Astrocyte (in vitro differentiated cells and primary cell): ENCODE measurements around the gene ECT2. TPM values are rescaled to one million over a fixed set of nuclear protein-coding genes. Genes with fewer than 3 reads are reported as not detected.

Experiments used
- DNase-seq: peaks from one replicate; pipeline ENCODE4 v3.0.0-alpha.2; 2010; ENCODE audit warnings: low read depth
- FAIRE-seq: peaks from 2 replicates; lab custom pipeline; 2011; peaks lifted over from hg19 to GRCh38; lab: Jason Lieb, UNC
- H2AFZ ChIP-seq: 2 replicates; pipeline ENCODE4 v1.6.0; 2012; ENCODE audit warnings: low read depth, low read length, inconsistent platforms
- H3K27ac ChIP-seq: 2 replicates; pipeline ENCODE4 v1.5.1; 2011; ENCODE audit warnings: low read depth, low read length, inconsistent platforms
- H3K27me3 ChIP-seq: 2 replicates; pipeline ENCODE4 v1.6.0; 2011; ENCODE audit warnings: low read length, inconsistent platforms; ENCODE audit not compliant: insufficient read depth
- H3K36me3 ChIP-seq: 2 replicates; pipeline ENCODE4 v1.5.1; 2011; ENCODE audit warnings: low read length, inconsistent platforms; ENCODE audit not compliant: insufficient read depth
- H3K4me1 ChIP-seq: 2 replicates; pipeline ENCODE4 v1.5.1; 2011; ENCODE audit warnings: low read length, inconsistent platforms; ENCODE audit not compliant: insufficient read depth
- H3K4me2 ChIP-seq: 2 replicates; pipeline ENCODE4 v1.6.0; 2012; ENCODE audit warnings: low read length, inconsistent platforms
- H3K4me3 ChIP-seq: 2 replicates; pipeline ENCODE4 v1.5.1; 2011; ENCODE audit warnings: low read depth, mild to moderate bottlenecking, low read length, inconsistent platforms; ENCODE audit not compliant: insufficient read depth
- H3K79me2 ChIP-seq: 2 replicates; pipeline ENCODE4 v1.6.0; 2012; ENCODE audit warnings: mild to moderate bottlenecking, low read length, inconsistent platforms; ENCODE audit not compliant: insufficient read depth
- H3K9ac ChIP-seq: 2 replicates; pipeline ENCODE4 v1.6.0; 2012; ENCODE audit warnings: mild to moderate bottlenecking, low read length, inconsistent platforms
- H3K9me3 ChIP-seq: 2 replicates; pipeline ENCODE4 v1.5.1; 2012; ENCODE audit warnings: low read depth, mild to moderate bottlenecking, low read length, inconsistent platforms; ENCODE audit not compliant: insufficient read depth
- H4K20me1 ChIP-seq: 2 replicates; pipeline ENCODE4 v1.6.0; 2012; ENCODE audit warnings: low read length, inconsistent platforms; ENCODE audit not compliant: insufficient read depth
- H3K27ac Mint-ChIP-seq: one replicate; pipeline ENCODE4 v1.8.0; 2021; ENCODE audit warnings: mild to moderate bottlenecking, mixed read lengths; ENCODE audit not compliant: unreplicated experiment
- H3K27me3 Mint-ChIP-seq: one replicate; pipeline ENCODE4 v1.8.0; 2021; ENCODE audit warnings: low read depth, mixed read lengths; ENCODE audit not compliant: unreplicated experiment
- H3K36me3 Mint-ChIP-seq: one replicate; pipeline ENCODE4 v1.8.0; 2021; ENCODE audit warnings: low read depth, mixed read lengths; ENCODE audit not compliant: unreplicated experiment
- H3K4me1 Mint-ChIP-seq: one replicate; pipeline ENCODE4 v1.8.0; 2021; ENCODE audit warnings: low read depth, mixed read lengths; ENCODE audit not compliant: unreplicated experiment
- H3K4me3 Mint-ChIP-seq: one replicate; pipeline ENCODE4 v1.8.0; 2021; ENCODE audit warnings: mild to moderate bottlenecking, moderate library complexity, mixed read lengths; ENCODE audit not compliant: unreplicated experiment
- H3K9me3 Mint-ChIP-seq: one replicate; pipeline ENCODE4 v1.8.0; 2021; ENCODE audit warnings: mild to moderate bottlenecking, mixed read lengths; ENCODE audit not compliant: unreplicated experiment
- EZH2 ChIP-seq: IDR thresholded peaks from 2 replicates; pipeline ENCODE4 v1.6.1; 2012; ENCODE audit warnings: mild to moderate bottlenecking, low read length, inconsistent platforms; ENCODE audit not compliant: insufficient read depth
- total RNA-seq: library from RNA; stranded (reverse); gene quantifications from 2 replicates; pipeline ENCODE4 v1.2.1, GENCODE V29; 2021
- TF ChIP-seq, protein P1 (sequence below): IDR thresholded peaks from 2 replicates; pipeline ENCODE4 v1.5.1; 2011; ENCODE audit warnings: low read depth, mild to moderate bottlenecking, inconsistent platforms, low read length, moderate library complexity; ENCODE audit not compliant: insufficient read depth

ECT2 gene
- total RNA-seq, 1 donor from 2014 or later: 16.4 TPM

DNA sequence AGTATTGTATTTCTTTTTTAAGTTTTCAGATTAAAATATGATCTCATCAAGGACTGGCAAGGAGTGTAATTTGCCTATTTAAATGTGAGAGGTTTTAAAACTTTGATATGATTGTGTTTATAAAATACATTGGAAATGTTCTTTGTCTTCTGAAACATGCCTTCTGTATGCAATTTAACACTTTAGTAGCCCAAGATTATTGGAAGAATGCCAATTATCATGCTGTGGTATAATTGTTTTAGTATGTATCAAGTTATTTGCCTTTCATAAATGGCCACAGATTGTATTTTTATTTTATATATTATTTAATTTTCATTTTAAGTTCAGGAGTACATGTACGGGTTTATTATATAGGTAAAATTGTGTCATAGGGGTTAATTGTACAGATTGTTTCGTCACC lies 31.7 kb downstream of the ECT2 start:
- no peaks in the 10 kb centered on the region for H3K79me2 ChIP-seq
- H3K27me3 ChIP-seq: no peaks in the 10 kb centered on the region
- H3K36me3 Mint-ChIP-seq: no peaks in the 10 kb centered on the region
- H3K4me2 ChIP-seq: no peak overlapping the region
- H3K36me3 ChIP-seq: peaks cover 18% of the 10 kb centered on the region
- TF ChIP-seq, protein P1, sequence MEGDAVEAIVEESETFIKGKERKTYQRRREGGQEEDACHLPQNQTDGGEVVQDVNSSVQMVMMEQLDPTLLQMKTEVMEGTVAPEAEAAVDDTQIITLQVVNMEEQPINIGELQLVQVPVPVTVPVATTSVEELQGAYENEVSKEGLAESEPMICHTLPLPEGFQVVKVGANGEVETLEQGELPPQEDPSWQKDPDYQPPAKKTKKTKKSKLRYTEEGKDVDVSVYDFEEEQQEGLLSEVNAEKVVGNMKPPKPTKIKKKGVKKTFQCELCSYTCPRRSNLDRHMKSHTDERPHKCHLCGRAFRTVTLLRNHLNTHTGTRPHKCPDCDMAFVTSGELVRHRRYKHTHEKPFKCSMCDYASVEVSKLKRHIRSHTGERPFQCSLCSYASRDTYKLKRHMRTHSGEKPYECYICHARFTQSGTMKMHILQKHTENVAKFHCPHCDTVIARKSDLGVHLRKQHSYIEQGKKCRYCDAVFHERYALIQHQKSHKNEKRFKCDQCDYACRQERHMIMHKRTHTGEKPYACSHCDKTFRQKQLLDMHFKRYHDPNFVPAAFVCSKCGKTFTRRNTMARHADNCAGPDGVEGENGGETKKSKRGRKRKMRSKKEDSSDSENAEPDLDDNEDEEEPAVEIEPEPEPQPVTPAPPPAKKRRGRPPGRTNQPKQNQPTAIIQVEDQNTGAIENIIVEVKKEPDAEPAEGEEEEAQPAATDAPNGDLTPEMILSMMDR: no peak
- TF ChIP-seq EZH2: no peak
- no peaks in the 10 kb centered on the region for H3K9me3 Mint-ChIP-seq
- DNase-seq (no peak), FAIRE-seq (no peak)
- no peak overlapping the region for H3K27ac Mint-ChIP-seq
- H3K4me3 Mint-ChIP-seq: no peak overlapping the region
- H3K9ac ChIP-seq: no peak overlapping the region
- no peaks in the 10 kb centered on the region for H4K20me1 ChIP-seq
- H3K4me3 ChIP-seq: no peak overlapping the region
- no peak overlapping the region for H2AFZ ChIP-seq
- no peak overlapping the region for H3K27ac ChIP-seq
- peaks cover 2% of the 10 kb centered on the region for H3K4me1 Mint-ChIP-seq
- H3K9me3 ChIP-seq: no peaks in the 10 kb centered on the region
- H3K4me1 ChIP-seq: no peaks in the 10 kb centered on the region
- H3K27me3 Mint-ChIP-seq: no peaks in the 10 kb centered on the region

DNA sequence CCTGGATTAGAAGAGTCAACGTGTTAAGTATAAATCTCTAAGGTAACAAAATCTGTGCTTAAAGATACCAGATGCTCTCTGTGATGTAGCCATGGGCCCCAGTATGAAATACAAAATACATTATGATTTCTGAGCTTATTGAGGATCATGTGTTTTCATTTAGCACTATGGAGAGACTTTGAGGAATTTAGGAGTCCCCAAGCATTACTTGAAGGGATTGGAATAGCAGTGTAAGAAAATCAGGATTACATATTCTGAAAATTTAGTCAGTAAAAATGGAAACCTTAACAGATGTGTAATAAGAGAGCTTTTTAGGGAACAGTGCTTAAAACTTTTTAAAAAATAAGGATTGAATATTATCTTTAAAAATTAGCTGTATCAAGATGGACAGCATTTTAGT lies 35.5 kb downstream of the ECT2 start:
- Mint-ChIP-seq H3K4me1 (peaks cover 11% of the 10 kb centered on the region), H3K27ac (no peak overlapping the region), H3K36me3 (peaks cover 9% of the 10 kb centered on the region), H3K9me3 (peaks cover 2% of the 10 kb centered on the region), H3K4me3 (no peak overlapping the region), H3K27me3 (no peaks in the 10 kb centered on the region)
- FAIRE-seq: no peak
- H3K27ac ChIP-seq: no peak overlapping the region
- H2AFZ ChIP-seq: no peak overlapping the region
- no peaks in the 10 kb centered on the region for H3K79me2 ChIP-seq
- H3K9ac ChIP-seq: no peak overlapping the region
- H3K27me3 ChIP-seq: no peaks in the 10 kb centered on the region
- H3K4me1 ChIP-seq: no peaks in the 10 kb centered on the region
- no peaks in the 10 kb centered on the region for H3K9me3 ChIP-seq
- H3K4me2 ChIP-seq: no peak overlapping the region
- H3K4me3 ChIP-seq: no peak overlapping the region
- no peak for TF ChIP-seq EZH2
- TF ChIP-seq, protein P1: no peak
- H4K20me1 ChIP-seq: no peaks in the 10 kb centered on the region
- H3K36me3 ChIP-seq: peaks cover 24% of the 10 kb centered on the region
- DNase-seq: no peak

DNA sequence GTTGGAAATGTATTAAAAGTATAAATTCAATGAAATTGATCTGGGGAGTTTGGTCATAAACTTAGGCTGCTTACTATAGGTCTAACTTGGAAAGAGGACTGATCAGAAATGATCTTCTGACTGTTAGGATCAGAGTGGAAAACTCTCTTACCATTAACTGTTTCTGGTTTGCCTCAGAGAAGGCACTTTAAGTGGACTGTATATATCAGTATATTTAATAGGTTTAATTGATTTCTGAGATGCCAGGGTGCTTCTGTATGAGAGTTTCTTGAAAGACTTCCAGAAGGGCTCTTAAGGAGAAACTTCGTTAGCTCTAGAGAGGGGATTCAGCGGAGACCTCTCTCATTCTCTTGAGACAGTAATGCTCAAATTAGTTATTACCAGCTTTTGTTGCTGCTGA lies 36.5 kb downstream of the ECT2 start:
- H3K9me3 ChIP-seq: no peaks in the 10 kb centered on the region
- no peak for FAIRE-seq

More for the DNA sequence above, 36.5 kb downstream of the ECT2 start:
- Mint-ChIP-seq H3K27me3 (no peaks in the 10 kb centered on the region), H3K36me3 (peaks cover 9% of the 10 kb centered on the region), H3K27ac (no peak overlapping the region), H3K9me3 (peaks cover 2% of the 10 kb centered on the region), H3K4me3 (no peak overlapping the region), H3K4me1 (peaks cover 11% of the 10 kb centered on the region)
- Histone ChIP-seq H3K4me1 (no peaks in the 10 kb centered on the region), H3K4me2 (no peak overlapping the region), H4K20me1 (no peaks in the 10 kb centered on the region), H3K9ac (no peak overlapping the region), H3K27me3 (no peaks in the 10 kb centered on the region), H3K27ac (no peak overlapping the region), H2AFZ (no peak overlapping the region), H3K79me2 (no peaks in the 10 kb centered on the region), H3K4me3 (no peak overlapping the region), H3K36me3 (peaks cover 31% of the 10 kb centered on the region)
- DNase-seq: no peak
- TF ChIP-seq EZH2: no peak
- TF ChIP-seq, protein P1: no peak
